K562 (cell line): ENCODE results near the gene VSTM5. TPM values are rescaled to one million over a fixed set of nuclear protein-coding genes. Genes with fewer than 3 reads are reported as not detected.

Experiments
- BRD9 ChIP-seq: fragments of 450-650 bp; IDR thresholded peaks from 2 replicates; pipeline ENCODE4 v1.6.1; 2018; ENCODE audit warnings: low read depth; ENCODE audit not compliant: partially characterized antibody
- CHCHD3 ChIP-seq: fragments of 250-450 bp; sonication (Bioruptor Pico); IDR thresholded peaks from 2 replicates; pipeline ENCODE4 v2.1.2; 2022; ENCODE audit warnings: mild to moderate bottlenecking
- CREB1 ChIP-seq, 2 experiments: sonication (generic) in 1 of 2; formaldehyde crosslinking in 1 of 2; IDR thresholded peaks; 2 replicates each; pipeline versions ENCODE4 v1.6.1 to v1.8.0; 2012 to 2022; ENCODE audit warnings: inconsistent platforms in 1 of 2, mild to moderate bottlenecking in 1 of 2, missing genetic modification reagents in 1 of 2, moderate library complexity in 1 of 2
- CREB3 ChIP-seq: fragments of 450-650 bp; conservative IDR thresholded peaks from 2 replicates; pipeline ENCODE4 v1.6.1; 2016; ENCODE audit warnings: missing genetic modification characterization, low read depth, mild to moderate bottlenecking, missing compliant biosample characterization, moderate library complexity
- EGR1 ChIP-seq: fragments of 450-650 bp; conservative IDR thresholded peaks from 2 replicates; pipeline ENCODE4 v1.6.1; 2017; ENCODE audit warnings: mild to moderate bottlenecking
- ESRRA ChIP-seq: fragments of 450-650 bp; IDR thresholded peaks from 2 replicates; pipeline ENCODE4 v1.6.1; 2014; ENCODE audit warnings: low read depth, mild to moderate bottlenecking, moderate library complexity, borderline replicate concordance
- HMGXB4 ChIP-seq: sonication (generic); formaldehyde crosslinking; IDR thresholded peaks from 2 replicates; pipeline ENCODE4 v1.8.1; 2023; ENCODE audit warnings: mild to moderate bottlenecking, missing genetic modification reagents
- MCM3 ChIP-seq: fragments of 450-650 bp; IDR thresholded peaks from 2 replicates; pipeline ENCODE4 v1.6.1; 2016
- MLX ChIP-seq, 2 experiments: fragments of 450-650 bp in 1 of 2; sonication (generic) in 1 of 2; formaldehyde crosslinking; conservative IDR thresholded peaks; 2 replicates each; pipeline versions ENCODE4 v1.4.0 to v1.8.1; 2020 to 2022; ENCODE audit warnings: mild to moderate bottlenecking in 1 of 2, missing genetic modification reagents in 1 of 2
- NELFE ChIP-seq: IDR thresholded peaks from 2 replicates; pipeline ENCODE4 v1.6.1; 2011; ENCODE audit warnings: mild to moderate bottlenecking; ENCODE audit not compliant: insufficient read depth, insufficient read length
- SNIP1 ChIP-seq: fragments of 450-650 bp; IDR thresholded peaks from 2 replicates; pipeline ENCODE4 v1.7.1; 2017; ENCODE audit warnings: low read depth, mild to moderate bottlenecking
- TAL1 ChIP-seq: fragments of 450-650 bp; IDR thresholded peaks from 2 replicates; pipeline ENCODE4 v1.6.1; 2016; ENCODE audit warnings: mild to moderate bottlenecking
- THRAP3 ChIP-seq: fragments of 450-650 bp; IDR thresholded peaks from 2 replicates; pipeline ENCODE4 v1.6.1; 2016; ENCODE audit warnings: mild to moderate bottlenecking, inconsistent platforms, borderline replicate concordance
- WHSC1 ChIP-seq: IDR thresholded peaks from one replicate; pipeline ENCODE4 v1.6.1; 2012; ENCODE audit warnings: low read length, control low read depth, inconsistent platforms
- XRCC3 ChIP-seq: fragments of 450-650 bp; IDR thresholded peaks from 2 replicates; pipeline ENCODE4 v1.6.1; 2017; ENCODE audit warnings: mild to moderate bottlenecking, moderate library complexity
- ZMIZ1 ChIP-seq, 2 experiments: fragments of 150-350 bp in 1 of 2; IDR thresholded peaks; 2 replicates each; pipeline ENCODE4 v1.6.1; 2012 to 2016; ENCODE audit warnings: low read depth in 2 of 2, low read length in 2 of 2, mild to moderate bottlenecking in 1 of 2, moderate library complexity in 1 of 2
- ZNF282 ChIP-seq: sonication (generic); formaldehyde crosslinking; IDR thresholded peaks from 2 replicates; pipeline ENCODE4 v1.8.1; 2023; ENCODE audit warnings: missing genetic modification reagents
- ZNF395 ChIP-seq: fragments of 200-800 bp; sonication (Bioruptor generic); IDR thresholded peaks from 2 replicates; pipeline ENCODE4 v1.6.1; 2017; ENCODE audit warnings: missing genetic modification characterization, missing compliant biosample characterization
- ZNF644 ChIP-seq: fragments of 200-800 bp; sonication (Bioruptor generic); IDR thresholded peaks from 2 replicates; pipeline ENCODE4 v1.6.1; 2016; ENCODE audit warnings: low read depth, missing genetic modification characterization, missing compliant biosample characterization
- polyA plus RNA-seq, 8 experiments: library from polyadenylated mRNA; depleted of rRNA in 4 of 8; stranded (reverse) in 5 of 8; unstranded in 3 of 8; fragments of >200 nt; fragmentation: Nextera tagmentation in 2 of 8; fragmentation: Illumina TruSeq in 1 of 8; extraction: Ambion mirVana in 2 of 8; extraction: Trizol in 1 of 8; gene quantifications; 2 replicates each; pipeline versions ENCODE4 v1.2.1 to v1.2.3, GENCODE V29; 2011 to 2014; ENCODE audit warnings: inconsistent platforms in 1 of 8, missing spikeins in 1 of 8
- total RNA-seq, 7 experiments: library from RNA; depleted of rRNA in 6 of 7; stranded (reverse); fragments of >200 nt in 6 of 7; fragmentation: Illumina TruSeq in 2 of 7; extraction: Trizol in 2 of 7; gene quantifications; 2 replicates each; pipeline versions ENCODE4 v1.2.1 to v1.2.3, GENCODE V29; 2011 to 2021; ENCODE audit warnings: low replicate concordance in 1 of 7

VSTM5 gene
- total and polyA plus RNA-seq, 9 of the 15 experiments (the other 6 are each of a cell fraction or from before 2014, with no cell fraction given): 0.01 TPM; not detected in 8

GRCh38 chr11:93784145-93784934, 66.1 kb downstream of the VSTM5 start, which contains the start of gene MED17 (continued):
- TF ChIP-seq ZNF282 (CRISPR knock-in tag) (no peak), ESRRA (no peak), CHCHD3 (CRISPR knock-in tag) (no peak; the same call in 1 of the 2 replicates), BRD9 (no peak), CREB3 (tag) (no peak), CREB1 (IDR thresholded peaks at IDR 0.05) (peak; percentile 64), CREB1 (CRISPR knock-in tag; IDR thresholded peaks at IDR 0.05) (0 out of 2 replicates have a peak, but pooled peaks have one; percentile 51), TAL1 (no peak), MCM3 (no peak), HMGXB4 (CRISPR knock-in tag) (no peak), ZNF395 (CRISPR knock-in tag) (no peak), SNIP1 (no peak), MLX (CRISPR knock-in tag; conservative IDR thresholded peaks at IDR 0.05) (no peak), ZNF644 (tag) (no peak), XRCC3 (no peak), NELFE (no peak), EGR1 (no peak), WHSC1 (no peak), THRAP3 (no peak), ZMIZ1 (IDR thresholded peaks at IDR 0.05; ENCODE audit: low read depth in 2 of 2, low read length in 2 of 2) (no peak; a peak in 1 of 4 replicates)
